Central memory CD4-positive, alpha-beta T cell (primary cell): Measurements from ENCODE around the gene PDCD1LG2.

Experiments
- DNase-seq: peaks from one replicate; pipeline ENCODE4 v3.0.0; 2022

The PDCD1LG2 gene

GRCh38 chr9:5614985-5615384 is 104.7 kb downstream of the PDCD1LG2 start:
- DNase-seq: no peak

GRCh38 chr9:5617749-5618148 is 107.4 kb downstream of the PDCD1LG2 start:
- no peak for DNase-seq

- DNase-seq: no peak
These were observed 110.2 kb downstream of the PDCD1LG2 start for GRCh38 chr9:5620494-5620893.
